OCI-LY3 (cell line): ENCODE results near the gene ABLIM2.

ENCODE experiments used
- EZH2phosphoT487 ChIP-seq: fragments of 200-600 bp; shearing (Covaris generic); IDR thresholded peaks from 2 replicates; pipeline ENCODE4 v1.6.1; 2018; ENCODE audit warnings: antibody characterized with exemption, mixed run types, low read depth
- TF ChIP-seq, protein P1 (sequence below): fragments of 200-600, 300-600 bp; sonication (generic); IDR thresholded peaks from 2 replicates; pipeline ENCODE4 v1.5.1; 2014; ENCODE audit warnings: antibody characterized with exemption, low read length, low read depth

GRCh38 chr4:7956270-7956808, 202.3 kb downstream of the ABLIM2 start:
- TF ChIP-seq, protein P1, sequence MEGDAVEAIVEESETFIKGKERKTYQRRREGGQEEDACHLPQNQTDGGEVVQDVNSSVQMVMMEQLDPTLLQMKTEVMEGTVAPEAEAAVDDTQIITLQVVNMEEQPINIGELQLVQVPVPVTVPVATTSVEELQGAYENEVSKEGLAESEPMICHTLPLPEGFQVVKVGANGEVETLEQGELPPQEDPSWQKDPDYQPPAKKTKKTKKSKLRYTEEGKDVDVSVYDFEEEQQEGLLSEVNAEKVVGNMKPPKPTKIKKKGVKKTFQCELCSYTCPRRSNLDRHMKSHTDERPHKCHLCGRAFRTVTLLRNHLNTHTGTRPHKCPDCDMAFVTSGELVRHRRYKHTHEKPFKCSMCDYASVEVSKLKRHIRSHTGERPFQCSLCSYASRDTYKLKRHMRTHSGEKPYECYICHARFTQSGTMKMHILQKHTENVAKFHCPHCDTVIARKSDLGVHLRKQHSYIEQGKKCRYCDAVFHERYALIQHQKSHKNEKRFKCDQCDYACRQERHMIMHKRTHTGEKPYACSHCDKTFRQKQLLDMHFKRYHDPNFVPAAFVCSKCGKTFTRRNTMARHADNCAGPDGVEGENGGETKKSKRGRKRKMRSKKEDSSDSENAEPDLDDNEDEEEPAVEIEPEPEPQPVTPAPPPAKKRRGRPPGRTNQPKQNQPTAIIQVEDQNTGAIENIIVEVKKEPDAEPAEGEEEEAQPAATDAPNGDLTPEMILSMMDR = no peak
- no peak for TF ChIP-seq EZH2phosphoT487
